ENCODE data around the gene RPS24.

DNA sequence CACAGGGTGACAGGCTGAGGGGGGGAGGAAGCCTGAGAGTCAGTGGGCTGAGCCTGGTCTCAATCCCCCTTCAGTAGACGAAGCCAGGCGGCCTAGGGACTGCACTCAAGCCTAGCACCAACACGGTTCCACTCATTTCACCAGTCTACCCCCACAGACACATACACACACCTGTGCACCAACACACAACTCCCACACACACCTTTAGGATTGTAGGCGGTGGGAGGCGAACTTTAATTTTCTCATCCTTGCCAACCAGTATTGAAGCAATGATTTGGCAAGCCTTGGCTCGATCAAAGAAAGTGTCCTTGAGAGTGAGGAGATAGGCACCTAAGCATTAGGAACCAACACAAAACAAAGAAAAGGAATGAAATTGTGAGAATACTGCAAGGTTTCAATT lies 24.0 kb upstream of the RPS24 start:
- no peak for TF ChIP-seq CTCF (IDR thresholded peaks at IDR 0.05)
- no peak for TF ChIP-seq POLR2A (IDR thresholded peaks at IDR 0.05; ENCODE audit: low read depth)
- no peak for TF ChIP-seq POLR2AphosphoS5 (IDR thresholded peaks at IDR 0.05)
- TF ChIP-seq EP300 (IDR thresholded peaks at IDR 0.05), result no peak
